H1 (cell line): Measurements from ENCODE around the gene MACROD2. TPM values are rescaled to one million over a fixed set of nuclear protein-coding genes. Genes with fewer than 3 reads are reported as not detected.

Experiments
- CTCF ChIA-PET: fragments of 300-600 bp; sonication (Branson Sonifier 250); formaldehyde crosslinking; loops from one replicate; lab custom pipeline; 2021; ENCODE audit not compliant: partially characterized antibody; lab: Charles Lee
- POLR2A ChIA-PET: fragments of 300-600 bp; sonication (Branson Sonifier 250); formaldehyde crosslinking; loops from one replicate; lab custom pipeline; 2021; ENCODE audit warnings: inconsistent platforms; ENCODE audit not compliant: partially characterized antibody; lab: Charles Lee
- DNase-seq, 2 experiments: peaks; one replicate each; pipeline versions ENCODE4 v3.0.0 to v3.0.0-alpha.2; 2010 to 2022; ENCODE audit warnings: low spot score in 2 of 2, low read depth in 1 of 2, mixed read lengths in 1 of 2
- FAIRE-seq: peaks from 2 replicates; lab custom pipeline; 2011; peaks lifted over from hg19 to GRCh38; lab: Jason Lieb, UNC
- H2AFZ ChIP-seq: 2 replicates; pipeline ENCODE4 v1.8.1; 2012; ENCODE audit warnings: low read length, inconsistent platforms
- H2AK5ac ChIP-seq: 2 replicates; pipeline ENCODE4 v1.6.1; 2013; ENCODE audit warnings: low read depth, low read length
- H2BK120ac ChIP-seq: replicated peaks from 2 replicates; pipeline ENCODE3; 2013; ENCODE audit warnings: low read depth, low read length, inconsistent platforms
- H2BK12ac ChIP-seq: 2 replicates; pipeline ENCODE4 v1.6.1; 2013; ENCODE audit warnings: low read depth, low read length
- H2BK15ac ChIP-seq: 2 replicates; pipeline ENCODE4 v1.6.1; 2013; ENCODE audit warnings: low read length
- H2BK20ac ChIP-seq: 2 replicates; pipeline ENCODE4 v1.6.1; 2013; ENCODE audit warnings: low read length
- H2BK5ac ChIP-seq: 2 replicates; pipeline ENCODE4 v1.6.1; 2013; ENCODE audit warnings: low read depth, low read length
- H3K14ac ChIP-seq: 2 replicates; pipeline ENCODE4 v1.6.1; 2013; ENCODE audit warnings: inconsistent platforms; ENCODE audit not compliant: insufficient read length
- H3K18ac ChIP-seq: 2 replicates; pipeline ENCODE4 v1.6.1; 2013; ENCODE audit warnings: low read length; ENCODE audit errors: extremely low read depth
- H3K23ac ChIP-seq: 2 replicates; pipeline ENCODE4 v1.6.1; 2013; ENCODE audit warnings: inconsistent platforms; ENCODE audit not compliant: insufficient read length
- H3K23me2 ChIP-seq: 2 replicates; pipeline ENCODE4 v1.6.1; 2013; ENCODE audit warnings: low read depth, low read length
- H3K27ac ChIP-seq: 2 replicates; pipeline ENCODE4 v1.6.1; 2011; ENCODE audit warnings: low read depth, low read length, inconsistent platforms
- H3K27me3 ChIP-seq, 4 experiments: replicated peaks in 1 of 4; 1 replicate in 1 of 4; 2 replicates in 3 of 4; pipeline versions ENCODE4 v1.6.1 to v1.8.1; 2011 to 2013; ENCODE audit warnings: low read length in 3 of 4, mild to moderate bottlenecking in 3 of 4, inconsistent platforms in 2 of 4, mixed read lengths in 2 of 4, moderate library complexity in 1 of 4; ENCODE audit not compliant: control insufficient read depth in 3 of 4, insufficient read depth in 3 of 4; ENCODE audit errors: extremely low read depth in 1 of 4
- H3K36me3 ChIP-seq, 4 experiments: 2 replicates each; pipeline versions ENCODE4 v1.6.1 to v1.8.1; 2011 to 2013; ENCODE audit warnings: mild to moderate bottlenecking in 4 of 4, low read length in 3 of 4, moderate library complexity in 2 of 4, control low read depth in 1 of 4, inconsistent platforms in 1 of 4; ENCODE audit not compliant: insufficient read depth in 4 of 4, control insufficient read depth in 2 of 4
- H3K4ac ChIP-seq: replicated peaks from 2 replicates; pipeline ENCODE3; 2013; ENCODE audit warnings: low read length, low read depth, mixed read lengths, inconsistent platforms; ENCODE audit not compliant: insufficient read length
- H3K4me1 ChIP-seq, 4 experiments: replicated peaks in 1 of 4; 1 replicate in 1 of 4; 2 replicates in 3 of 4; pipeline versions ENCODE4 v1.6.1 to v1.8.1; 2011 to 2013; ENCODE audit warnings: low read length in 3 of 4, inconsistent platforms in 2 of 4, mixed read lengths in 1 of 4; ENCODE audit not compliant: insufficient read depth in 4 of 4, control insufficient read depth in 3 of 4
- H3K4me2 ChIP-seq, 2 experiments: 2 replicates each; pipeline versions ENCODE4 v1.6.1 to v1.8.1; 2011 to 2013; ENCODE audit warnings: low read depth in 2 of 2, low read length in 2 of 2, control low read depth in 1 of 2, inconsistent platforms in 1 of 2, mild to moderate bottlenecking in 1 of 2; ENCODE audit not compliant: insufficient read depth in 1 of 2
- H3K4me3 ChIP-seq, 4 experiments: fragments of 200-600, 300-600 bp in 1 of 4; sonication (generic), shearing (Covaris generic), sonication (Bioruptor Twin) in 1 of 4; 2 replicates each; pipeline versions ENCODE4 v1.5.1 to v1.8.1; 2011 to 2016; ENCODE audit warnings: low read length in 4 of 4, low read depth in 3 of 4, control low read depth in 2 of 4, inconsistent platforms in 2 of 4, mild to moderate bottlenecking in 2 of 4, mixed read lengths in 1 of 4, moderate library complexity in 1 of 4; ENCODE audit not compliant: insufficient read depth in 2 of 4; ENCODE audit errors: extremely low read depth in 1 of 4
- H3K56ac ChIP-seq: replicated peaks from 2 replicates; pipeline ENCODE3; 2013; ENCODE audit warnings: low read depth, mild to moderate bottlenecking, mixed read lengths, low read length, inconsistent platforms; ENCODE audit not compliant: insufficient read length
- H3K79me1 ChIP-seq: 2 replicates; pipeline ENCODE4 v1.6.1; 2013; ENCODE audit warnings: low read depth, low read length, control low read depth
- H3K79me2 ChIP-seq, 2 experiments: 2 replicates each; pipeline versions ENCODE4 v1.6.1 to v1.8.1; 2012 to 2013; ENCODE audit warnings: low read length in 2 of 2, mild to moderate bottlenecking in 2 of 2, inconsistent platforms in 1 of 2; ENCODE audit not compliant: insufficient read depth in 2 of 2, control insufficient read depth in 1 of 2
- H3K9ac ChIP-seq, 4 experiments: replicated peaks in 1 of 4; 1 replicate in 1 of 4; 2 replicates in 3 of 4; pipeline versions ENCODE4 v1.6.1 to v1.8.1; 2011 to 2013; ENCODE audit warnings: low read depth in 3 of 4, low read length in 3 of 4, control low read depth in 2 of 4, mild to moderate bottlenecking in 2 of 4, moderate library complexity in 2 of 4, inconsistent platforms in 1 of 4; ENCODE audit errors: extremely low read depth in 1 of 4
- H3K9me3 ChIP-seq, 2 experiments: 2 replicates each; pipeline versions ENCODE4 v1.6.1 to v1.8.1; 2012 to 2013; ENCODE audit warnings: mild to moderate bottlenecking in 2 of 2, moderate library complexity in 2 of 2, control low read depth in 1 of 2, inconsistent platforms in 1 of 2, low read depth in 1 of 2, low read length in 1 of 2, mixed read lengths in 1 of 2; ENCODE audit not compliant: insufficient read depth in 2 of 2
- H4K20me1 ChIP-seq, 2 experiments: replicated peaks in 1 of 2; 2 replicates each; pipeline versions ENCODE3 to v1.8.1; 2011 to 2013; ENCODE audit warnings: inconsistent platforms in 2 of 2, low read length in 2 of 2, mild to moderate bottlenecking in 1 of 2; ENCODE audit not compliant: insufficient read depth in 2 of 2, control insufficient read depth in 1 of 2
- H4K5ac ChIP-seq: 2 replicates; pipeline ENCODE4 v1.6.1; 2013; ENCODE audit warnings: low read length, low read depth, mixed read lengths, inconsistent platforms; ENCODE audit not compliant: insufficient read length
- H4K8ac ChIP-seq: 2 replicates; pipeline ENCODE4 v1.8.0; 2013; ENCODE audit warnings: mild to moderate bottlenecking, moderate library complexity, low read length, inconsistent platforms; ENCODE audit not compliant: insufficient read depth; ENCODE audit errors: extremely low read depth
- H4K91ac ChIP-seq: replicated peaks from 2 replicates; pipeline ENCODE3; 2013; ENCODE audit warnings: low read length, mixed read lengths, inconsistent platforms; ENCODE audit not compliant: insufficient read length
- BACH1 ChIP-seq: IDR thresholded peaks from 2 replicates; pipeline ENCODE4 v1.6.1; 2012; ENCODE audit warnings: low read length, improper control_type of control experiment
- HDAC2 ChIP-seq, 2 experiments: fragments of 300-600 bp in 1 of 2; sonication (generic) in 1 of 2; IDR thresholded peaks; 2 replicates each; pipeline ENCODE4 v1.6.1; 2011 to 2012; ENCODE audit warnings: low read depth in 2 of 2, low read length in 2 of 2, mild to moderate bottlenecking in 2 of 2, moderate library complexity in 2 of 2, borderline replicate concordance in 1 of 2, inconsistent platforms in 1 of 2
- JUN ChIP-seq: IDR thresholded peaks from 2 replicates; pipeline ENCODE4 v1.6.1; 2011; ENCODE audit warnings: low read depth, mild to moderate bottlenecking, improper control_type of control experiment, low read length
- NRF1 ChIP-seq: IDR thresholded peaks from 2 replicates; pipeline ENCODE4 v1.6.1; 2011; ENCODE audit warnings: mild to moderate bottlenecking, low read depth, low read length, improper control_type of control experiment
- PHF8 ChIP-seq: fragments of 200-600 bp; sonication (generic); conservative IDR thresholded peaks from 2 replicates; pipeline ENCODE4 v1.7.1; 2012; ENCODE audit warnings: low read depth, mild to moderate bottlenecking, inconsistent platforms, low read length, moderate library complexity
- RFX5 ChIP-seq: IDR thresholded peaks from 2 replicates; pipeline ENCODE4 v1.6.1; 2011; ENCODE audit warnings: low read depth, low read length, improper control_type of control experiment, borderline replicate concordance
- TEAD4 ChIP-seq: IDR thresholded peaks from 2 replicates; pipeline ENCODE4 v1.6.1; 2012; ENCODE audit warnings: low read depth, low read length, inconsistent platforms, mixed read lengths
- WGBS, 2 experiments: shearing (Covaris generic) in 1 of 2; methylation state at CpG; one replicate each; pipeline versions ENCODE4 v1.1.6 to v1.1.7; 2013 to 2015; ENCODE audit warnings: low lambda C conversion rate in 2 of 2, mixed read lengths in 2 of 2, inconsistent platforms in 1 of 2, low coverage in 1 of 2, missing lambda C conversion rate in 1 of 2; ENCODE audit not compliant: insufficient replicate concordance in 2 of 2, insufficient coverage in 1 of 2, insufficient read length in 1 of 2; ENCODE audit errors: extremely low coverage in 1 of 2, missing lambda C conversion rate in 1 of 2; 5-methylcytosine and 5-hydroxymethylcytosine counted together
- polyA plus RNA-seq, 7 experiments: library from polyadenylated mRNA; depleted of rRNA in 3 of 7; stranded (reverse) in 5 of 7; unstranded in 2 of 7; fragments of >200 nt in 5 of 7; fragments of 200-250 nt in 2 of 7; gene quantifications; 1 replicate in 5 of 7; 2 replicates in 1 of 7; 4 replicates in 1 of 7; pipeline versions ENCODE4 v1.2.1 to v1.2.3, GENCODE V29; 2011 to 2013; ENCODE audit warnings: missing spikeins in 2 of 7, mixed read lengths in 2 of 7
- total RNA-seq: library from RNA; stranded (reverse); fragmentation: NEBNext Ultra II Directional; extraction: Animal tissue kit (Norgen Biotek cat#: 25700); gene quantifications from 2 replicates; pipeline ENCODE4 v1.2.1, GENCODE V29; 2021

MACROD2 gene
- total and polyA plus RNA-seq, 2 of the 8 experiments (the other 6 are each of a cell fraction or from before 2014, with no cell fraction given) = 0.70 to 3.9 TPM

- H3K79me2 ChIP-seq = no peaks in the 10 kb centered on the region
- ChIA-PET CTCF (interaction anchor here (0.5 kb wide), 1 partner anchor 606 kb away, joined by 7 read pairs; no protein-coding TSS in a partner anchor), POLR2A (no interaction called here)
- no peak overlapping the region for H2BK5ac ChIP-seq
- H2BK15ac ChIP-seq = no peak overlapping the region
- H2BK20ac ChIP-seq = no peak overlapping the region
- no peaks in the 10 kb centered on the region; a peak in 1 of 7 replicates for H3K4me1 ChIP-seq
- no peak overlapping the region for H4K8ac ChIP-seq
- H3K56ac ChIP-seq = no peak overlapping the region
- no peak overlapping the region for H4K91ac ChIP-seq
- no peak overlapping the region for H2BK12ac ChIP-seq
- H3K18ac ChIP-seq = no peak overlapping the region
- no peak overlapping the region for H2AK5ac ChIP-seq
- H3K9me3 ChIP-seq = peaks cover 0 to 4% of the 10 kb centered on the region in 2 experiments; a peak in 1 of 4 replicates
- no peak for FAIRE-seq
- no peak overlapping the region for H3K14ac ChIP-seq
- H4K20me1 ChIP-seq = no peaks in the 10 kb centered on the region
- peak overlapping the region; percentile 65; the same call in 1 of the 2 replicates for H2AFZ ChIP-seq
- no peak overlapping the region for H3K23ac ChIP-seq
- H3K27me3 ChIP-seq = no peaks in the 10 kb centered on the region
- H4K5ac ChIP-seq = no peak overlapping the region
- 91% methylated on average over 3 of the region's 3 CpGs; no CpG with 5 or more reads in 1 of the 2 experiments for WGBS, 2 experiments
- no peaks in the 10 kb centered on the region for H3K79me1 ChIP-seq
- no peak overlapping the region for H2BK120ac ChIP-seq
- H3K4ac ChIP-seq = no peak overlapping the region
- no peak overlapping the region for H3K4me2 ChIP-seq
- no peaks in the 10 kb centered on the region for H3K36me3 ChIP-seq
- no peaks in the 10 kb centered on the region for H3K23me2 ChIP-seq
- no peak overlapping the region for H3K4me3 ChIP-seq
- no peak overlapping the region for H3K27ac ChIP-seq
- H3K9ac ChIP-seq = no peak overlapping the region
- no peak for DNase-seq
- TF ChIP-seq HDAC2 (IDR thresholded peaks at IDR 0.05; ENCODE audit: borderline replicate concordance in 1 of 2, low read depth in 2 of 2, low read length in 2 of 2) (no peak), BACH1 (no peak), JUN (no peak), PHF8 (no peak), RFX5 (no peak), TEAD4 (no peak), NRF1 (no peak)
These were observed 1410.8 kb downstream of the MACROD2 start for GRCh38 chr20:15406072-15406471.
